ENCODE results near the gene TMEM131.

GRCh38 chr2:97931118-97931857 is 64.5 kb downstream of the TMEM131 start:
- TF ChIP-seq CTCF (IDR thresholded peaks at IDR 0.05; ENCODE audit: low read depth, low read length) (no peak), EZH2phosphoT487 (IDR thresholded peaks at IDR 0.05; ENCODE audit: low read depth) (no peak)

All from OCI-LY3 (cell line).